Liver (tissue), 9 donors: ENCODE data around the gene SMIM28. TPM values are rescaled to one million over a fixed set of nuclear protein-coding genes. Genes with fewer than 3 reads are reported as not detected.

Source experiments
- DNase-seq: peaks from one replicate; pipeline ENCODE4 v3.0.0-alpha.2; 2017; ENCODE audit warnings: low spot score
- H3K27ac ChIP-seq, 2 donors: one replicate each; pipeline ENCODE4 v1.7.0; 2013; ENCODE audit warnings: inconsistent platforms in 2 of 2, low read length in 2 of 2, control low read depth in 1 of 2, low read depth in 1 of 2, mild to moderate bottlenecking in 1 of 2
- H3K27me3 ChIP-seq, 4 donors: one replicate each; pipeline versions ENCODE4 v1.6.1 to v1.7.0; 2013; ENCODE audit warnings: low read length in 3 of 4, inconsistent platforms in 1 of 4, mild to moderate bottlenecking in 1 of 4, moderate library complexity in 1 of 4; ENCODE audit not compliant: control insufficient read depth in 4 of 4, insufficient read depth in 4 of 4
- H3K36me3 ChIP-seq, 4 donors: one replicate each; pipeline versions ENCODE4 v1.6.1 to v1.7.0; 2013; ENCODE audit warnings: low read length in 3 of 4, mild to moderate bottlenecking in 3 of 4, low read depth in 1 of 4, moderate library complexity in 1 of 4; ENCODE audit not compliant: control insufficient read depth in 4 of 4, insufficient read depth in 3 of 4
- H3K4me1 ChIP-seq, 4 donors: one replicate each; pipeline versions ENCODE4 v1.6.1 to v1.7.0; 2013; ENCODE audit warnings: low read length in 3 of 4, mild to moderate bottlenecking in 3 of 4, moderate library complexity in 1 of 4; ENCODE audit not compliant: control insufficient read depth in 4 of 4, insufficient read depth in 4 of 4
- H3K4me3 ChIP-seq, 3 donors: one replicate each; pipeline versions ENCODE4 v1.6.1 to v1.7.0; 2013; ENCODE audit warnings: low read length in 3 of 3, control low read depth in 1 of 3, low read depth in 1 of 3, mild to moderate bottlenecking in 1 of 3
- H3K9ac ChIP-seq, 2 donors: one replicate each; pipeline ENCODE4 v1.7.0; 2013; ENCODE audit warnings: low read length in 2 of 2, mild to moderate bottlenecking in 2 of 2, moderate library complexity in 2 of 2, control low read depth in 1 of 2, low read depth in 1 of 2
- H3K9me3 ChIP-seq, 4 donors: one replicate each; pipeline versions ENCODE4 v1.6.1 to v1.7.0; 2013; ENCODE audit warnings: low read length in 3 of 4; ENCODE audit not compliant: control insufficient read depth in 4 of 4
- EGR1 ChIP-seq, 2 donors: IDR thresholded peaks; 2 replicates each; pipeline ENCODE4 v1.6.1; 2016 to 2018; ENCODE audit warnings: antibody characterized with exemption in 2 of 2, low read depth in 2 of 2
- FOXA1 ChIP-seq: IDR thresholded peaks from 2 replicates; pipeline ENCODE4 v1.6.1; 2016; ENCODE audit warnings: antibody characterized with exemption
- FOXA2 ChIP-seq: IDR thresholded peaks from 2 replicates; pipeline ENCODE4 v1.6.1; 2016; ENCODE audit warnings: antibody characterized with exemption
- GABPA ChIP-seq, 2 donors: IDR thresholded peaks in 1 of 2; conservative IDR thresholded peaks in 1 of 2; 2 replicates each; pipeline ENCODE4 v1.6.1; 2016; ENCODE audit warnings: antibody characterized with exemption in 2 of 2, mild to moderate bottlenecking in 1 of 2, moderate library complexity in 1 of 2
- HNF4A ChIP-seq, 2 donors: conservative IDR thresholded peaks; 2 replicates each; pipeline ENCODE4 v1.6.1; 2016; ENCODE audit warnings: antibody characterized with exemption in 2 of 2, mild to moderate bottlenecking in 2 of 2
- HNF4G ChIP-seq: IDR thresholded peaks from 2 replicates; pipeline ENCODE4 v1.6.1; 2016; ENCODE audit warnings: antibody characterized with exemption
- NR2F2 ChIP-seq: IDR thresholded peaks from 2 replicates; pipeline ENCODE4 v1.6.1; 2016; ENCODE audit warnings: antibody characterized with exemption
- RAD21 ChIP-seq, 2 donors: IDR thresholded peaks; 2 replicates each; pipeline ENCODE4 v1.6.1; 2016; ENCODE audit warnings: antibody characterized with exemption in 2 of 2, mild to moderate bottlenecking in 2 of 2
- RXRA ChIP-seq, 2 donors: IDR thresholded peaks; 2 replicates each; pipeline ENCODE4 v1.6.1; 2017 to 2018; ENCODE audit warnings: antibody characterized with exemption in 2 of 2, mild to moderate bottlenecking in 1 of 2
- SP1 ChIP-seq: IDR thresholded peaks from 2 replicates; pipeline ENCODE4 v1.6.1; 2018; ENCODE audit warnings: antibody characterized with exemption, mild to moderate bottlenecking
- YY1 ChIP-seq: IDR thresholded peaks from 2 replicates; pipeline ENCODE4 v1.6.1; 2016; ENCODE audit warnings: antibody characterized with exemption, mild to moderate bottlenecking
- WGBS: extraction: QIAGEN DNeasy Blood & Tissue Kit; methylation state at CpG from one replicate; pipeline ENCODE4 v1.1.7; 2013; 5-methylcytosine and 5-hydroxymethylcytosine counted together
- polyA plus RNA-seq, 2 donors: library from polyadenylated mRNA; stranded (reverse) in 1 of 2; unstranded in 1 of 2; fragments of 200-250 nt in 1 of 2; fragments of >200 nt in 1 of 2; fragmentation: Nextera tagmentation in 1 of 2; extraction: Ambion mirVana in 1 of 2; gene quantifications; one replicate each; pipeline versions ENCODE4 v1.2.1 to v1.2.3, GENCODE V29; 2013 to 2015
- total RNA-seq, 2 donors: library from RNA; depleted of rRNA; stranded (reverse); fragments of >200 nt; gene quantifications; one replicate each; pipeline ENCODE4 v1.2.3, GENCODE V29; 2014
- TF ChIP-seq, protein P1 (sequence below): IDR thresholded peaks from 2 replicates; pipeline ENCODE4 v1.6.1; 2016; ENCODE audit warnings: antibody characterized with exemption
- TF ChIP-seq, protein P2 (sequence below): IDR thresholded peaks from 2 replicates; pipeline ENCODE4 v1.6.1; 2016; ENCODE audit warnings: antibody characterized with exemption, mild to moderate bottlenecking
- TF ChIP-seq, protein P3 (sequence below): fragments of 150-350 bp; IDR thresholded peaks from 2 replicates; pipeline ENCODE4 v1.5.1; 2017; ENCODE audit warnings: improper control_type of control experiment, low read depth, low read length; ENCODE audit not compliant: missing input control
- TF ChIP-seq, protein P4 (sequence below): IDR thresholded peaks from 2 replicates; pipeline ENCODE4 v1.6.1; 2016; ENCODE audit warnings: antibody characterized with exemption
- donor health status: healthy.
- donor health status: healthy.
- donor health status: healthy.
- donor health status: healthy.
- donor health status: healthy.

SMIM28 gene
- total and polyA plus RNA-seq, 4 donors = not detected

DNA sequence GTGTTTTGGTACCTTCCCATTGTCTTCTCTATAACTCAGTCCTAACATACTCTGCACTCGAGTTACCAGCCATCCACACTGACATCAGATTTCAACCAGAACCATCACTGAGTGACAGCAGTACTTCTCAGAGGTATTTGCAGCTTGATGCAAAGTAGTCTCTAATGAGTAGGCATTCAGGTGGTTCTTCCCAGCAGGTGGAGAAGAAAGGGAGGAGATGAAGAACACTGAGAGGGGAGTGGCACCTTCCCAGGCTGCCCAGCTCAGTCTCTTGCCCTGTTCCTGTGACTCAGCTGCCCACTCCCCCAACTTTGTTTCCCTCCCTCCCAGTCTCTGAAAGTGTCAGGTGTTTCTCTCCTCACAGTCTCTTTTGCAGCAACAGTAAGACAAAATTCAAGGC lies 38.7 kb upstream of the SMIM28 start:
- no peak overlapping the region for H3K4me3 ChIP-seq
- no peaks in the 10 kb centered on the region for H3K4me1 ChIP-seq
- 68% methylated on average over 1 of the region's 1 CpG for WGBS
- no peak for DNase-seq
- TF ChIP-seq SP1 (no peak), HNF4G (no peak), FOXA1 (no peak)
- TF ChIP-seq, protein P1, sequence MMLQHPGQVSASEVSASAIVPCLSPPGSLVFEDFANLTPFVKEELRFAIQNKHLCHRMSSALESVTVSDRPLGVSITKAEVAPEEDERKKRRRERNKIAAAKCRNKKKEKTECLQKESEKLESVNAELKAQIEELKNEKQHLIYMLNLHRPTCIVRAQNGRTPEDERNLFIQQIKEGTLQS = no peak
- no peak overlapping the region for H3K9ac ChIP-seq
- no peak overlapping the region for H3K27ac ChIP-seq
- no peaks in the 10 kb centered on the region for H3K9me3 ChIP-seq
- no peaks in the 10 kb centered on the region for H3K36me3 ChIP-seq
- H3K27me3 ChIP-seq = no peaks in the 10 kb centered on the region

DNA sequence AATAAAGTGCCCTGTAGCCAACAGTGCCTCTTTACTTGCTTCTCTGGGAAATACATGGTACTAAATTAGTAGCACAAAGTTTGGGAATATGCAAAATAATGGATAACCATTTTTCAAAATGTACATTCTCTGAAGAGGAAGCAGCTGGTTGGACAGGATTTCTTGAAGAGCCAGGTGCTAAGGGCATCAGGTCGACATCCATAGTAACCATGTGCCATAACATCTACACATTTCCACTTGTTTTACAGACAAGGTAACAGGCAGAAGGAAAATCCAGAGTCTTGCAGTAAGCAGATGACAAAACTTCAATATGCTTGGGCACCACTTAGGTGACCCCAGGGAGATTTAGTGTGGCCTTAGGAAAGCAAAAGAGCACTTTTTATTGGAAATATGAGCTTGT lies 36.5 kb upstream of the SMIM28 start:
- no peaks in the 10 kb centered on the region for H3K9me3 ChIP-seq
- no peak overlapping the region for H3K9ac ChIP-seq
- 94% methylated on average over 1 of the region's 1 CpG for WGBS
- no peaks in the 10 kb centered on the region for H3K27me3 ChIP-seq
- no peaks in the 10 kb centered on the region for H3K36me3 ChIP-seq
- DNase-seq = no peak
- no peak overlapping the region for H3K27ac ChIP-seq
- no peaks in the 10 kb centered on the region for H3K4me1 ChIP-seq
- no peak for TF ChIP-seq HNF4A (conservative IDR thresholded peaks at IDR 0.05)
- TF ChIP-seq, protein P2, sequence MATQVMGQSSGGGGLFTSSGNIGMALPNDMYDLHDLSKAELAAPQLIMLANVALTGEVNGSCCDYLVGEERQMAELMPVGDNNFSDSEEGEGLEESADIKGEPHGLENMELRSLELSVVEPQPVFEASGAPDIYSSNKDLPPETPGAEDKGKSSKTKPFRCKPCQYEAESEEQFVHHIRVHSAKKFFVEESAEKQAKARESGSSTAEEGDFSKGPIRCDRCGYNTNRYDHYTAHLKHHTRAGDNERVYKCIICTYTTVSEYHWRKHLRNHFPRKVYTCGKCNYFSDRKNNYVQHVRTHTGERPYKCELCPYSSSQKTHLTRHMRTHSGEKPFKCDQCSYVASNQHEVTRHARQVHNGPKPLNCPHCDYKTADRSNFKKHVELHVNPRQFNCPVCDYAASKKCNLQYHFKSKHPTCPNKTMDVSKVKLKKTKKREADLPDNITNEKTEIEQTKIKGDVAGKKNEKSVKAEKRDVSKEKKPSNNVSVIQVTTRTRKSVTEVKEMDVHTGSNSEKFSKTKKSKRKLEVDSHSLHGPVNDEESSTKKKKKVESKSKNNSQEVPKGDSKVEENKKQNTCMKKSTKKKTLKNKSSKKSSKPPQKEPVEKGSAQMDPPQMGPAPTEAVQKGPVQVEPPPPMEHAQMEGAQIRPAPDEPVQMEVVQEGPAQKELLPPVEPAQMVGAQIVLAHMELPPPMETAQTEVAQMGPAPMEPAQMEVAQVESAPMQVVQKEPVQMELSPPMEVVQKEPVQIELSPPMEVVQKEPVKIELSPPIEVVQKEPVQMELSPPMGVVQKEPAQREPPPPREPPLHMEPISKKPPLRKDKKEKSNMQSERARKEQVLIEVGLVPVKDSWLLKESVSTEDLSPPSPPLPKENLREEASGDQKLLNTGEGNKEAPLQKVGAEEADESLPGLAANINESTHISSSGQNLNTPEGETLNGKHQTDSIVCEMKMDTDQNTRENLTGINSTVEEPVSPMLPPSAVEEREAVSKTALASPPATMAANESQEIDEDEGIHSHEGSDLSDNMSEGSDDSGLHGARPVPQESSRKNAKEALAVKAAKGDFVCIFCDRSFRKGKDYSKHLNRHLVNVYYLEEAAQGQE = no peak
- TF ChIP-seq, protein P3, sequence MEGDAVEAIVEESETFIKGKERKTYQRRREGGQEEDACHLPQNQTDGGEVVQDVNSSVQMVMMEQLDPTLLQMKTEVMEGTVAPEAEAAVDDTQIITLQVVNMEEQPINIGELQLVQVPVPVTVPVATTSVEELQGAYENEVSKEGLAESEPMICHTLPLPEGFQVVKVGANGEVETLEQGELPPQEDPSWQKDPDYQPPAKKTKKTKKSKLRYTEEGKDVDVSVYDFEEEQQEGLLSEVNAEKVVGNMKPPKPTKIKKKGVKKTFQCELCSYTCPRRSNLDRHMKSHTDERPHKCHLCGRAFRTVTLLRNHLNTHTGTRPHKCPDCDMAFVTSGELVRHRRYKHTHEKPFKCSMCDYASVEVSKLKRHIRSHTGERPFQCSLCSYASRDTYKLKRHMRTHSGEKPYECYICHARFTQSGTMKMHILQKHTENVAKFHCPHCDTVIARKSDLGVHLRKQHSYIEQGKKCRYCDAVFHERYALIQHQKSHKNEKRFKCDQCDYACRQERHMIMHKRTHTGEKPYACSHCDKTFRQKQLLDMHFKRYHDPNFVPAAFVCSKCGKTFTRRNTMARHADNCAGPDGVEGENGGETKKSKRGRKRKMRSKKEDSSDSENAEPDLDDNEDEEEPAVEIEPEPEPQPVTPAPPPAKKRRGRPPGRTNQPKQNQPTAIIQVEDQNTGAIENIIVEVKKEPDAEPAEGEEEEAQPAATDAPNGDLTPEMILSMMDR = no peak
- TF ChIP-seq EGR1 (IDR thresholded peaks at IDR 0.05; ENCODE audit: low read depth in 2 of 2) = no peak
- TF ChIP-seq RXRA (IDR thresholded peaks at IDR 0.05) = no peak
- no peak for TF ChIP-seq SP1
- TF ChIP-seq FOXA2 = no peak
- no peak for TF ChIP-seq GABPA (IDR thresholded peaks at IDR 0.05 in 1 of 2, conservative IDR thresholded peaks at IDR 0.05 in 1 of 2)
- TF ChIP-seq, protein P1 = no peak
- TF ChIP-seq NR2F2 = no peak
- no peak for TF ChIP-seq YY1
- no peak for TF ChIP-seq RAD21 (IDR thresholded peaks at IDR 0.05)
- TF ChIP-seq, protein P4, sequence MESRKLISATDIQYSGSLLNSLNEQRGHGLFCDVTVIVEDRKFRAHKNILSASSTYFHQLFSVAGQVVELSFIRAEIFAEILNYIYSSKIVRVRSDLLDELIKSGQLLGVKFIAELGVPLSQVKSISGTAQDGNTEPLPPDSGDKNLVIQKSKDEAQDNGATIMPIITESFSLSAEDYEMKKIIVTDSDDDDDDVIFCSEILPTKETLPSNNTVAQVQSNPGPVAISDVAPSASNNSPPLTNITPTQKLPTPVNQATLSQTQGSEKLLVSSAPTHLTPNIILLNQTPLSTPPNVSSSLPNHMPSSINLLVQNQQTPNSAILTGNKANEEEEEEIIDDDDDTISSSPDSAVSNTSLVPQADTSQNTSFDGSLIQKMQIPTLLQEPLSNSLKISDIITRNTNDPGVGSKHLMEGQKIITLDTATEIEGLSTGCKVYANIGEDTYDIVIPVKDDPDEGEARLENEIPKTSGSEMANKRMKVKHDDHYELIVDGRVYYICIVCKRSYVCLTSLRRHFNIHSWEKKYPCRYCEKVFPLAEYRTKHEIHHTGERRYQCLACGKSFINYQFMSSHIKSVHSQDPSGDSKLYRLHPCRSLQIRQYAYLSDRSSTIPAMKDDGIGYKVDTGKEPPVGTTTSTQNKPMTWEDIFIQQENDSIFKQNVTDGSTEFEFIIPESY = no peak
- H3K4me3 ChIP-seq = no peak overlapping the region
